Spleen (tissue), 11 donors: ENCODE results near the gene TMEM212. TPM values are rescaled to one million over a fixed set of nuclear protein-coding genes. Genes with fewer than 3 reads are reported as not detected.

Source experiments
- DNase-seq: peaks from one replicate; pipeline ENCODE4 v3.0.0-alpha.2; 2020
- H3K27ac ChIP-seq, 8 donors: fragments of 200-600 bp; sonication (generic) in 7 of 8; 1 replicate in 4 of 8; 2 replicates in 4 of 8; pipeline versions ENCODE4 v1.5.0 to v1.8.0; 2016 to 2021; ENCODE audit warnings: inconsistent platforms in 4 of 8, mild to moderate bottlenecking in 4 of 8, moderate library complexity in 1 of 8
- H3K27me3 ChIP-seq, 7 donors: fragments of 200-600 bp; sonication (generic) in 6 of 7; replicated peaks in 1 of 7; 1 replicate in 4 of 7; 2 replicates in 3 of 7; pipeline versions ENCODE4 v1.5.0 to v1.8.0; 2016 to 2021; ENCODE audit warnings: inconsistent platforms in 3 of 7, mild to moderate bottlenecking in 1 of 7
- H3K36me3 ChIP-seq, 6 donors: fragments of 200-600 bp; sonication (generic) in 5 of 6; 1 replicate in 4 of 6; 2 replicates in 2 of 6; pipeline versions ENCODE4 v1.5.0 to v1.8.0; 2016 to 2021; ENCODE audit warnings: inconsistent platforms in 2 of 6
- H3K4me1 ChIP-seq, 6 donors: fragments of 200-600 bp; sonication (generic) in 5 of 6; 1 replicate in 3 of 6; 2 replicates in 3 of 6; pipeline versions ENCODE4 v1.5.0 to v1.8.0; 2016 to 2021; ENCODE audit warnings: inconsistent platforms in 3 of 6
- H3K4me3 ChIP-seq, 8 donors: fragments of 200-600 bp; sonication (generic) in 7 of 8; 1 replicate in 4 of 8; 2 replicates in 4 of 8; pipeline versions ENCODE4 v1.5.0 to v1.8.0; 2016 to 2021; ENCODE audit warnings: inconsistent platforms in 4 of 8, mild to moderate bottlenecking in 4 of 8, moderate library complexity in 2 of 8
- H3K9me3 ChIP-seq, 8 donors: fragments of 200-600 bp; sonication (generic) in 7 of 8; 1 replicate in 4 of 8; 2 replicates in 4 of 8; pipeline versions ENCODE4 v1.5.0 to v1.8.0; 2016 to 2021; ENCODE audit warnings: inconsistent platforms in 4 of 8
- CTCF ChIP-seq, 11 experiments: fragments of 200-600 bp in 7 of 11; fragments of 450-650 bp in 4 of 11; sonication (generic) in 4 of 11; IDR thresholded peaks in 8 of 11; conservative IDR thresholded peaks in 3 of 11; 1 replicate in 7 of 11; 2 replicates in 4 of 11; pipeline versions ENCODE4 v1.4.0 to v1.8.0; 2016 to 2021; ENCODE audit warnings: antibody characterized with exemption in 11 of 11, inconsistent platforms in 4 of 11, mild to moderate bottlenecking in 1 of 11
- POLR2A ChIP-seq, 3 donors: fragments of 450-650 bp; IDR thresholded peaks; one replicate each; pipeline ENCODE4 v1.5.1; 2017; ENCODE audit warnings: antibody characterized with exemption in 3 of 3, mild to moderate bottlenecking in 1 of 3
- POLR2AphosphoS5 ChIP-seq, 3 donors: sonication (generic); formaldehyde crosslinking; IDR thresholded peaks; one replicate each; pipeline ENCODE4 v1.5.1; 2017; ENCODE audit warnings: antibody characterized with exemption in 3 of 3
- WGBS, 5 donors: extraction: QIAGEN DNeasy Blood & Tissue Kit in 3 of 5; methylation state at CpG; one replicate each; pipeline versions ENCODE4 v1.1.5 to v1.1.7; 2013 to 2018; 5-methylcytosine and 5-hydroxymethylcytosine counted together
- intact Hi-C: fragments of 100-400 bp; cut with DNase I; formaldehyde crosslinking; loops from one replicate; pipeline ENCODE4 v1.15.0; 2023; ENCODE audit warnings: low total_unique reads
- polyA plus RNA-seq, 3 donors: library from polyadenylated mRNA; stranded (reverse); fragments of 200-250 nt; gene quantifications; one replicate each; pipeline ENCODE4 v1.2.1, GENCODE V29; 2013
- total RNA-seq, 7 donors: library from RNA; depleted of rRNA in 3 of 7; stranded (reverse); fragments of >200 nt in 3 of 7; fragmentation: NEBNext Ultra II Directional in 4 of 7; extraction: Animal tissue kit (Norgen Biotek cat#: 25700) in 4 of 7; gene quantifications; one replicate each; pipeline versions ENCODE4 v1.1.0 to v1.2.1, GENCODE V29; 2016 to 2021
- donor health status: healthy with polysubstance abuse.
- donor health status: DM: no; HTN: no; CAD: no; lungs with moderate emphysema.
- donor health status: DM: no; HTN: no; CAD: no.
- donor health status: Bipolar disorder and iron deficiency.
- donor health status: healthy.
- donor health status: DM: no; HTN: no; CAD: no.
- donor health status: DM: yes; HTN: yes; CAD: no.

The TMEM212 gene
- total and polyA plus RNA-seq, 10 donors = not detected

GRCh38 chr3:171840811-171841619 lies 2.1 kb upstream of the TMEM212 start:
- H3K4me1 ChIP-seq = peaks cover 0 to 18% (median 10%) of the 10 kb centered on the region in 6 donors
- H3K27ac ChIP-seq = no peak overlapping the region
- H3K4me3 ChIP-seq = no peak overlapping the region
- H3K9me3 ChIP-seq = no peaks in the 10 kb centered on the region
- WGBS, 5 donors = 63 to 75% (median 70%) methylated on average over 6 of the region's 6 CpGs
- intact Hi-C loops = no loop called here
- H3K27me3 ChIP-seq = no peaks in the 10 kb centered on the region
- no peak for TF ChIP-seq CTCF (IDR thresholded peaks at IDR 0.05 in 8 of 11, conservative IDR thresholded peaks at IDR 0.05 in 3 of 11)
- no peak for TF ChIP-seq POLR2AphosphoS5 (IDR thresholded peaks at IDR 0.05)
- no peak for TF ChIP-seq POLR2A (IDR thresholded peaks at IDR 0.05)
- H3K36me3 ChIP-seq = no peaks in the 10 kb centered on the region
- DNase-seq = no peak

GRCh38 chr3:171841620-171842000 lies 1.5 kb upstream of the TMEM212 start:
- peak overlapping the region in 1 of 8 donors; percentile 9 for H3K27ac ChIP-seq
- H3K9me3 ChIP-seq = no peaks in the 10 kb centered on the region
- no peak overlapping the region for H3K4me3 ChIP-seq
- TF ChIP-seq POLR2A (IDR thresholded peaks at IDR 0.05) = no peak
- TF ChIP-seq POLR2AphosphoS5 (IDR thresholded peaks at IDR 0.05) = no peak
- no peak for TF ChIP-seq CTCF (IDR thresholded peaks at IDR 0.05 in 8 of 11, conservative IDR thresholded peaks at IDR 0.05 in 3 of 11)
- H3K36me3 ChIP-seq = no peaks in the 10 kb centered on the region
- peaks cover 0 to 18% (median 10%) of the 10 kb centered on the region in 6 donors for H3K4me1 ChIP-seq
- no peak for DNase-seq
- 69 to 83% (median 72%) methylated on average over 1 of the region's 1 CpG for WGBS, 5 donors
- intact Hi-C loops = no loop called here
- H3K27me3 ChIP-seq = no peaks in the 10 kb centered on the region

- Histone ChIP-seq H3K9me3 (no peaks in the 10 kb centered on the region), H3K4me3 (no peak overlapping the region), H3K36me3 (no peaks in the 10 kb centered on the region), H3K4me1 (peaks cover 0 to 9% (median 0%) of the 10 kb centered on the region in 6 donors), H3K27ac (no peak overlapping the region), H3K27me3 (no peaks in the 10 kb centered on the region)
- intact Hi-C loops = no loop called here
- 84 to 96% (median 85%) methylated on average over 2 of the region's 2 CpGs for WGBS, 5 donors
- TF ChIP-seq CTCF (IDR thresholded peaks at IDR 0.05 in 8 of 11, conservative IDR thresholded peaks at IDR 0.05 in 3 of 11) = no peak
- TF ChIP-seq POLR2AphosphoS5 (IDR thresholded peaks at IDR 0.05) = no peak
- TF ChIP-seq POLR2A (IDR thresholded peaks at IDR 0.05) = no peak
- no peak for DNase-seq
Observed at GRCh38 chr3:171844873-171845272, 1.7 kb downstream of the TMEM212 start.

GRCh38 chr3:171845481-171846284 lies 2.5 kb downstream of the TMEM212 start:
- Histone ChIP-seq H3K4me3 (no peak overlapping the region), H3K27ac (no peak overlapping the region), H3K36me3 (no peaks in the 10 kb centered on the region), H3K27me3 (no peaks in the 10 kb centered on the region), H3K9me3 (no peaks in the 10 kb centered on the region), H3K4me1 (peaks cover 0 to 9% (median 0%) of the 10 kb centered on the region in 6 donors)
- no peak for TF ChIP-seq POLR2AphosphoS5 (IDR thresholded peaks at IDR 0.05)
- TF ChIP-seq POLR2A (IDR thresholded peaks at IDR 0.05) = no peak
- TF ChIP-seq CTCF (IDR thresholded peaks at IDR 0.05 in 8 of 11, conservative IDR thresholded peaks at IDR 0.05 in 3 of 11) = no peak
- WGBS, 5 donors = 80 to 88% (median 85%) methylated on average over 3 of the region's 3 CpGs
- no peak for DNase-seq
- intact Hi-C loops = no loop called here
